Measurements from ENCODE around the gene TMEM239.
A peak's percentile ranks its signal among the peaks of the same experiment; 100 is the strongest.
"Not testable (repeated sequence)": the region's sequence is repeated elsewhere in the genome, so short reads cannot be mapped to it uniquely, and the experiment has no call there.

TMEM239 gene

GRCh38 chr20:2800521-2801285 lies 15.5 kb upstream of the TMEM239 start, which contains the start of gene CPXM1:
Gene CPXM1 (minus strand): TSS chr20:2800627. CDS start chr20:2800572, 55 bp downstream.
- DNase-seq, result peak; percentile 19

GRCh38 chr20:2801286-2801728 lies 14.9 kb upstream of the TMEM239 start:
- no peak for DNase-seq

- DNase-seq, result no peak
Measured at GRCh38 chr20:2804041-2804828, 11.9 kb upstream of the TMEM239 start.

GRCh38 chr20:2804852-2805688 lies 11.1 kb upstream of the TMEM239 start:
- no peak for DNase-seq

GRCh38 chr20:2805689-2806350 lies 10.3 kb upstream of the TMEM239 start:
- DNase-seq, result no peak

- no peak for DNase-seq
Measured at GRCh38 chr20:2806351-2806701, 9.8 kb upstream of the TMEM239 start.

- no peak for DNase-seq
Measured at GRCh38 chr20:2807019-2807418, 9.1 kb upstream of the TMEM239 start.

GRCh38 chr20:2807929-2808328 lies 8.2 kb upstream of the TMEM239 start:
- not testable (repeated sequence) for DNase-seq

- DNase-seq, result no peak
Measured at GRCh38 chr20:2809690-2810089, 6.5 kb upstream of the TMEM239 start.

- no peak for DNase-seq
Measured at GRCh38 chr20:2812189-2812588, 4.0 kb upstream of the TMEM239 start.

GRCh38 chr20:2814076-2814475 lies 2.1 kb upstream of the TMEM239 start:
- no peak for DNase-seq

GRCh38 chr20:2814587-2815051 lies 1.5 kb upstream of the TMEM239 start, which contains the start of gene C20orf141:
Gene C20orf141 (plus strand): TSS chr20:2814987. CDS start chr20:2815185, 198 bp downstream.
- DNase-seq, result no peak

GRCh38 chr20:2815242-2815900 lies 793 bp upstream of the TMEM239 start:
- DNase-seq, result no peak

GRCh38 chr20:2816583-2817340 lies 598 bp downstream of the TMEM239 start:
- peak; percentile 27 for DNase-seq

GRCh38 chr20:2817341-2817726 lies 1.2 kb downstream of the TMEM239 start:
- DNase-seq, result no peak

GRCh38 chr20:2817891-2818595 lies 1.9 kb downstream of the TMEM239 start:
- DNase-seq, result no peak

- DNase-seq, result no peak
Measured at GRCh38 chr20:2820084-2820895, 4.1 kb downstream of the TMEM239 start.

- no peak for DNase-seq
Measured at GRCh38 chr20:2820896-2821869, 5.0 kb downstream of the TMEM239 start.
